GM19468 (cell line): ENCODE data around the gene IGFBP4.

Source experiments
- ATAC-seq: cut with Tn5 transposase; IDR thresholded peaks from one replicate; pipeline ENCODE4 v1.9.1; 2021; ENCODE audit warnings: mild to moderate bottlenecking, moderate library complexity, moderate number of reproducible peaks; ENCODE audit not compliant: unreplicated experiment; ENCODE audit errors: extremely low read depth

Gene IGFBP4

GRCh38 chr17:40430272-40431230 lies 12.7 kb upstream of the IGFBP4 start:
- no peak for ATAC-seq

- ATAC-seq: no peak
Observed at GRCh38 chr17:40431231-40431602, 12.0 kb upstream of the IGFBP4 start.

- ATAC-seq: no peak
Observed at GRCh38 chr17:40432864-40433528, 10.3 kb upstream of the IGFBP4 start.

GRCh38 chr17:40433551-40434415 lies 9.5 kb upstream of the IGFBP4 start:
- ATAC-seq: no peak

GRCh38 chr17:40436636-40437035 lies 6.6 kb upstream of the IGFBP4 start:
- ATAC-seq: no peak

- ATAC-seq: no peak
Observed at GRCh38 chr17:40437095-40437732, 6.0 kb upstream of the IGFBP4 start.

- ATAC-seq: no peak
Observed at GRCh38 chr17:40440166-40440565, 3.1 kb upstream of the IGFBP4 start.

GRCh38 chr17:40442392-40443195 lies 656 bp upstream of the IGFBP4 start:
- no peak for ATAC-seq

- ATAC-seq: no peak
Observed at GRCh38 chr17:40443988-40444899, 994 bp downstream of the IGFBP4 start.

GRCh38 chr17:40445751-40446468 lies 2.7 kb downstream of the IGFBP4 start:
- no peak for ATAC-seq

GRCh38 chr17:40447148-40447644 lies 3.9 kb downstream of the IGFBP4 start:
- ATAC-seq: no peak

- ATAC-seq: no peak
Observed at GRCh38 chr17:40447806-40448205, 4.6 kb downstream of the IGFBP4 start.

- no peak for ATAC-seq
Observed at GRCh38 chr17:40448213-40448638, 5.0 kb downstream of the IGFBP4 start.

- ATAC-seq: no peak
Observed at GRCh38 chr17:40448639-40449261, 5.5 kb downstream of the IGFBP4 start.

GRCh38 chr17:40450175-40450574 lies 6.9 kb downstream of the IGFBP4 start:
- no peak for ATAC-seq

- no peak for ATAC-seq
Observed at GRCh38 chr17:40451420-40451819, 8.2 kb downstream of the IGFBP4 start.

- no peak for ATAC-seq
Observed at GRCh38 chr17:40452216-40452787, 9.1 kb downstream of the IGFBP4 start.
